Dermis blood vessel endothelial cell (primary cell): ENCODE measurements around the gene SPATA31C2. TPM values are rescaled to one million over a fixed set of nuclear protein-coding genes. Genes with fewer than 3 reads are reported as not detected.
"Not testable (repeated sequence)": the region's sequence is repeated elsewhere in the genome, so short reads cannot be mapped to it uniquely, and the experiment has no call there.

ENCODE experiments used
- DNase-seq: peaks from one replicate; pipeline ENCODE4 v3.0.0; 2010
- total RNA-seq: library from RNA; depleted of rRNA; stranded (reverse); fragments of >200 nt; gene quantifications from 2 replicates; pipeline ENCODE4 v1.2.3, GENCODE V29; 2014

Gene SPATA31C2
- total RNA-seq = not detected in 2 replicates

- DNase-seq = not testable (repeated sequence)
These were observed at the start of gene SPATA31C2 for GRCh38 chr9:88138375-88138774. SPATA31C2 (minus strand) TSS chr9:88138475; CDS start chr9:88138446, 29 bp downstream.

GRCh38 chr9:88187631-88188030 lies 49.4 kb upstream of the SPATA31C2 start:
- DNase-seq = no peak

- DNase-seq = no peak
These were observed 48.3 kb upstream of the SPATA31C2 start for GRCh38 chr9:88186495-88187110.

- no peak for DNase-seq
These were observed 46.7 kb upstream of the SPATA31C2 start for GRCh38 chr9:88184976-88185375.

GRCh38 chr9:88183798-88184495 lies 45.7 kb upstream of the SPATA31C2 start:
- DNase-seq = no peak

GRCh38 chr9:88182501-88182900 lies 44.2 kb upstream of the SPATA31C2 start:
- no peak for DNase-seq

GRCh38 chr9:88180081-88180765 lies 41.9 kb upstream of the SPATA31C2 start:
- no peak for DNase-seq

GRCh38 chr9:88179062-88179521 lies 40.8 kb upstream of the SPATA31C2 start:
- DNase-seq = no peak

- DNase-seq = no peak
These were observed 40.4 kb upstream of the SPATA31C2 start for GRCh38 chr9:88178641-88179040.

- no peak for DNase-seq
These were observed 39.1 kb upstream of the SPATA31C2 start for GRCh38 chr9:88177371-88177770.

GRCh38 chr9:88174324-88174723 lies 36.0 kb upstream of the SPATA31C2 start:
- DNase-seq = no peak

GRCh38 chr9:88173378-88173999 lies 35.2 kb upstream of the SPATA31C2 start:
- DNase-seq = peak; percentile 83

GRCh38 chr9:88169700-88170099 lies 31.4 kb upstream of the SPATA31C2 start:
- DNase-seq = no peak

- no peak for DNase-seq
These were observed 30.3 kb upstream of the SPATA31C2 start for GRCh38 chr9:88168564-88168963.

- DNase-seq = no peak
These were observed 28.4 kb upstream of the SPATA31C2 start for GRCh38 chr9:88166660-88167059.

- DNase-seq = no peak
These were observed 26.6 kb upstream of the SPATA31C2 start for GRCh38 chr9:88164850-88165249.

- no peak for DNase-seq
These were observed 22.9 kb upstream of the SPATA31C2 start for GRCh38 chr9:88161144-88161543.

GRCh38 chr9:88143957-88144625 lies 5.8 kb upstream of the SPATA31C2 start:
- DNase-seq = no peak

- no peak for DNase-seq
These were observed 4.9 kb upstream of the SPATA31C2 start for GRCh38 chr9:88143179-88143578.

- not testable (repeated sequence) for DNase-seq
These were observed 4.7 kb downstream of the SPATA31C2 start for GRCh38 chr9:88133552-88133951.

GRCh38 chr9:88129556-88129955 lies 8.7 kb downstream of the SPATA31C2 start:
- not testable (repeated sequence) for DNase-seq

- not testable (repeated sequence) for DNase-seq
These were observed 10.5 kb downstream of the SPATA31C2 start for GRCh38 chr9:88127700-88128300.
